Effector memory CD4-positive, alpha-beta T cell (primary cell): ENCODE results near the gene PITX3.
"Not testable (repeated sequence)": the region's sequence is repeated elsewhere in the genome, so short reads cannot be mapped to it uniquely, and the experiment has no call there.

Source experiments
- DNase-seq, 3 donors: peaks; one replicate each; pipeline ENCODE4 v3.0.0-alpha.2; 2020
- H3K27ac ChIP-seq: 2 replicates; pipeline ENCODE4 v1.7.0; 2013; ENCODE audit warnings: mild to moderate bottlenecking, low read length, moderate library complexity; ENCODE audit not compliant: insufficient read depth, poor library complexity, severe bottlenecking
- H3K27me3 ChIP-seq: replicated peaks from 2 replicates; pipeline ENCODE4 v1.7.0; 2013; ENCODE audit warnings: mild to moderate bottlenecking, low read length; ENCODE audit not compliant: insufficient read depth, control insufficient read depth, poor library complexity, severe bottlenecking
- H3K36me3 ChIP-seq: 2 replicates; pipeline ENCODE4 v1.7.0; 2013; ENCODE audit warnings: mild to moderate bottlenecking, low read length, moderate library complexity; ENCODE audit not compliant: control insufficient read depth, insufficient read depth
- H3K4me1 ChIP-seq: 2 replicates; pipeline ENCODE4 v1.7.0; 2013; ENCODE audit warnings: low read length, mild to moderate bottlenecking; ENCODE audit not compliant: control insufficient read depth, insufficient read depth, poor library complexity, severe bottlenecking
- H3K4me3 ChIP-seq: 2 replicates; pipeline ENCODE4 v1.7.0; 2013; ENCODE audit warnings: low read length, low read depth, mild to moderate bottlenecking; ENCODE audit not compliant: insufficient read depth, poor library complexity, severe bottlenecking
- H3K9me3 ChIP-seq: 2 replicates; pipeline ENCODE4 v1.7.0; 2013; ENCODE audit warnings: mild to moderate bottlenecking, low read length, moderate library complexity; ENCODE audit not compliant: control insufficient read depth

The PITX3 gene

GRCh38 chr10:102262744-102263370, 21.5 kb upstream of the PITX3 start:
- Histone ChIP-seq H3K4me1 (no peaks in the 10 kb centered on the region), H3K4me3 (no peak overlapping the region), H3K9me3 (no peaks in the 10 kb centered on the region), H3K27ac (no peak overlapping the region), H3K36me3 (peaks cover 48% of the 10 kb centered on the region), H3K27me3 (no peaks in the 10 kb centered on the region)
- DNase-seq: no peak

- Histone ChIP-seq H3K9me3 (no peaks in the 10 kb centered on the region), H3K36me3 (peaks cover 48% of the 10 kb centered on the region), H3K4me1 (no peaks in the 10 kb centered on the region), H3K4me3 (no peak overlapping the region), H3K27ac (no peak overlapping the region), H3K27me3 (no peaks in the 10 kb centered on the region)
- no peak for DNase-seq
Observed at GRCh38 chr10:102261842-102262241, 20.5 kb upstream of the PITX3 start.

- DNase-seq: no peak
- Histone ChIP-seq H3K9me3 (no peaks in the 10 kb centered on the region), H3K27ac (no peak overlapping the region), H3K4me3 (no peak overlapping the region), H3K27me3 (no peaks in the 10 kb centered on the region), H3K36me3 (peaks cover 48% of the 10 kb centered on the region), H3K4me1 (no peaks in the 10 kb centered on the region)
Observed at GRCh38 chr10:102261196-102261595, 19.9 kb upstream of the PITX3 start.

GRCh38 chr10:102255404-102255803, 14.1 kb upstream of the PITX3 start:
- Histone ChIP-seq H3K4me3 (no peak overlapping the region), H3K4me1 (no peaks in the 10 kb centered on the region), H3K9me3 (no peaks in the 10 kb centered on the region), H3K27me3 (no peaks in the 10 kb centered on the region), H3K27ac (no peak overlapping the region), H3K36me3 (peaks cover 16% of the 10 kb centered on the region)
- no peak for DNase-seq

- H3K4me1 ChIP-seq: no peaks in the 10 kb centered on the region
- no peak for DNase-seq
- no peaks in the 10 kb centered on the region for H3K27me3 ChIP-seq
Observed at GRCh38 chr10:102254426-102254825, 13.1 kb upstream of the PITX3 start.

GRCh38 chr10:102252508-102252907, 11.2 kb upstream of the PITX3 start:
- not testable (repeated sequence) for DNase-seq, H3K27me3 ChIP-seq, H3K36me3 ChIP-seq, H3K9me3 ChIP-seq, H3K4me1 ChIP-seq, H3K27ac ChIP-seq, H3K4me3 ChIP-seq

More at GRCh38 chr10:102254426-102254825, 13.1 kb upstream of the PITX3 start:
- Histone ChIP-seq H3K27ac (no peak overlapping the region), H3K9me3 (no peaks in the 10 kb centered on the region), H3K4me3 (no peak overlapping the region), H3K36me3 (peaks cover 7% of the 10 kb centered on the region)

- no peaks in the 10 kb centered on the region for H3K9me3 ChIP-seq
- H3K27me3 ChIP-seq: peaks cover 6% of the 10 kb centered on the region
- H3K36me3 ChIP-seq: no peaks in the 10 kb centered on the region
- H3K27ac ChIP-seq: no peak overlapping the region
- DNase-seq: no peak
- H3K4me3 ChIP-seq: no peak overlapping the region
- peaks cover 27% of the 10 kb centered on the region for H3K4me1 ChIP-seq
Observed at GRCh38 chr10:102247734-102248133, 6.4 kb upstream of the PITX3 start.

- Histone ChIP-seq H3K4me3 (peak overlapping the region; percentile 91), H3K27me3 (peaks cover 6% of the 10 kb centered on the region), H3K27ac (peak overlapping the region; percentile 93), H3K4me1 (peaks cover 37% of the 10 kb centered on the region), H3K36me3 (no peaks in the 10 kb centered on the region), H3K9me3 (no peaks in the 10 kb centered on the region)
- DNase-seq: no peak
Observed at GRCh38 chr10:102246261-102246660, 4.9 kb upstream of the PITX3 start.

- DNase-seq: no peak
- H3K9me3 ChIP-seq: no peaks in the 10 kb centered on the region
- peak overlapping the region; percentile 93 for H3K27ac ChIP-seq
- H3K27me3 ChIP-seq: peaks cover 10% of the 10 kb centered on the region
- H3K36me3 ChIP-seq: no peaks in the 10 kb centered on the region
- peaks cover 41% of the 10 kb centered on the region for H3K4me1 ChIP-seq
- H3K4me3 ChIP-seq: peak overlapping the region; percentile 91
Observed at GRCh38 chr10:102245932-102246251, 4.6 kb upstream of the PITX3 start.

GRCh38 chr10:102245082-102245931, 4.0 kb upstream of the PITX3 start, which contains the start of gene GBF1:
Gene GBF1 (plus strand): TSS chr10:102245532. CDS start chr10:102258939, 13,407 bp downstream.
- peaks cover 45% of the 10 kb centered on the region for H3K4me1 ChIP-seq
- H3K9me3 ChIP-seq: no peaks in the 10 kb centered on the region
- H3K27ac ChIP-seq: peak within 1 kb of the TSS; percentile 93

More at GRCh38 chr10:102245082-102245931, 4.0 kb upstream of the PITX3 start, which contains the start of gene GBF1:
- H3K36me3 ChIP-seq: no peaks in the 10 kb centered on the region
- H3K4me3 ChIP-seq: peak within 1 kb of the TSS; percentile 91
- peak; percentile 77 to 89 (median 85) for DNase-seq
- peaks cover 15% of the 10 kb centered on the region for H3K27me3 ChIP-seq
